K562 (cell line): ENCODE data around the gene COL15A1. TPM values are rescaled to one million over a fixed set of nuclear protein-coding genes. Genes with fewer than 3 reads are reported as not detected.

ENCODE experiments used
- FOXJ2 ChIP-seq: fragments of 200-800 bp; sonication (Bioruptor generic); IDR thresholded peaks from 2 replicates; pipeline ENCODE4 v1.6.1; 2016; ENCODE audit warnings: missing genetic modification characterization, missing compliant biosample characterization
- FOXM1 ChIP-seq, 2 experiments: fragments of 450-650 bp in 1 of 2; sonication (generic) in 1 of 2; formaldehyde crosslinking in 1 of 2; IDR thresholded peaks; 2 replicates each; pipeline versions ENCODE4 v1.6.1 to v1.9.0; 2017 to 2022; ENCODE audit warnings: low read depth in 2 of 2, mild to moderate bottlenecking in 2 of 2, missing genetic modification reagents in 1 of 2, moderate library complexity in 1 of 2
- HMG20B ChIP-seq: fragments of 250-450 bp; sonication (Bioruptor Pico); IDR thresholded peaks from 2 replicates; pipeline ENCODE4 v1.5.0; 2021; ENCODE audit warnings: mild to moderate bottlenecking
- JUNB ChIP-seq: fragments of 450-650 bp; formaldehyde crosslinking; conservative IDR thresholded peaks from 2 replicates; pipeline ENCODE4 v1.4.0; 2020; ENCODE audit warnings: mild to moderate bottlenecking
- KAT2B ChIP-seq: IDR thresholded peaks from one replicate; pipeline ENCODE4 v1.6.1; 2012; ENCODE audit warnings: low read depth, mild to moderate bottlenecking, control low read depth, inconsistent platforms, low read length, moderate library complexity
- NCOA4 ChIP-seq: fragments of 450-650 bp; IDR thresholded peaks from 2 replicates; pipeline ENCODE4 v1.6.1; 2018; ENCODE audit warnings: mild to moderate bottlenecking; ENCODE audit not compliant: partially characterized antibody
- PYGO2 ChIP-seq: fragments of 450-650 bp; IDR thresholded peaks from 2 replicates; pipeline ENCODE4 v1.6.1; 2016; ENCODE audit warnings: mild to moderate bottlenecking, missing genetic modification characterization, moderate library complexity, missing compliant biosample characterization
- SMAD2 ChIP-seq: fragments of 150-350 bp; IDR thresholded peaks from 2 replicates; pipeline ENCODE4 v1.6.1; 2014; ENCODE audit warnings: low read depth, mild to moderate bottlenecking, low read length
- STAG1 ChIP-seq: sonication (generic); formaldehyde crosslinking; IDR thresholded peaks from 2 replicates; pipeline ENCODE4 v1.5.0; 2020; ENCODE audit warnings: missing genetic modification reagents, borderline replicate concordance
- TAF15 ChIP-seq: fragments of 200-400 bp; formaldehyde crosslinking; IDR thresholded peaks from 2 replicates; pipeline ENCODE4 v1.6.1; 2017; ENCODE audit warnings: mild to moderate bottlenecking, low read depth, low read length, moderate library complexity
- ZBTB7A ChIP-seq: IDR thresholded peaks from 2 replicates; pipeline ENCODE4 v1.6.1; 2011; ENCODE audit warnings: low read depth, mild to moderate bottlenecking, low read length, moderate library complexity, borderline replicate concordance; ENCODE audit not compliant: control insufficient read depth
- ZNF280A ChIP-seq: fragments of 450-650 bp; IDR thresholded peaks from 2 replicates; pipeline ENCODE4 v1.6.1; 2018; ENCODE audit warnings: mild to moderate bottlenecking, low read depth; ENCODE audit not compliant: partially characterized antibody
- ZNF354B ChIP-seq: fragments of 250-450 bp; sonication (Bioruptor Pico); IDR thresholded peaks from 2 replicates; pipeline ENCODE4 v1.4.0; 2020
- ZSCAN32 ChIP-seq: fragments of 450-650 bp; formaldehyde crosslinking; IDR thresholded peaks from 2 replicates; pipeline ENCODE4 v1.4.0; 2020; ENCODE audit warnings: mild to moderate bottlenecking, moderate library complexity
- polyA plus RNA-seq, 8 experiments: library from polyadenylated mRNA; depleted of rRNA in 4 of 8; stranded (reverse) in 5 of 8; unstranded in 3 of 8; fragments of >200 nt; fragmentation: Nextera tagmentation in 2 of 8; fragmentation: Illumina TruSeq in 1 of 8; extraction: Ambion mirVana in 2 of 8; extraction: Trizol in 1 of 8; gene quantifications; 2 replicates each; pipeline versions ENCODE4 v1.2.1 to v1.2.3, GENCODE V29; 2011 to 2014; ENCODE audit warnings: inconsistent platforms in 1 of 8, missing spikeins in 1 of 8
- total RNA-seq, 7 experiments: library from RNA; depleted of rRNA in 6 of 7; stranded (reverse); fragments of >200 nt in 6 of 7; fragmentation: Illumina TruSeq in 2 of 7; extraction: Trizol in 2 of 7; gene quantifications; 2 replicates each; pipeline versions ENCODE4 v1.2.1 to v1.2.3, GENCODE V29; 2011 to 2021; ENCODE audit warnings: low replicate concordance in 1 of 7
- TF ChIP-seq, protein P1 (sequence below), 2 experiments: fragments of 450-650 bp; IDR thresholded peaks; 2 replicates each; pipeline ENCODE4 v1.6.1; 2016; ENCODE audit warnings: mild to moderate bottlenecking in 2 of 2, borderline replicate concordance in 1 of 2, low read depth in 1 of 2, moderate library complexity in 1 of 2

Gene COL15A1
- total and polyA plus RNA-seq, 9 of the 15 experiments (the other 6 are each of a cell fraction or from before 2014, with no cell fraction given), result 0.46 to 5.1 (median 2.6) TPM

GRCh38 chr9:98971168-98971914 is 27.6 kb downstream of the COL15A1 start (continued):
- TF ChIP-seq ZNF280A (no peak), JUNB (CRISPR knock-in tag) (0 out of 2 replicates have a peak, but pooled peaks have one; percentile 27), FOXJ2 (tag) (no peak), PYGO2 (tag) (no peak), SMAD2 (no peak), ZBTB7A (0 out of 2 replicates have a peak, but pooled peaks have one; percentile 7), ZSCAN32 (CRISPR knock-in tag) (no peak), HMG20B (CRISPR knock-in tag) (no peak), STAG1 (CRISPR knock-in tag) (no peak), NCOA4 (no peak), FOXM1 (IDR thresholded peaks at IDR 0.05; ENCODE audit: low read depth) (no peak), FOXM1 (CRISPR knock-in tag; IDR thresholded peaks at IDR 0.05; ENCODE audit: low read depth) (no peak), ZNF354B (CRISPR knock-in tag) (no peak), TAF15 (no peak), KAT2B (no peak)
- TF ChIP-seq, protein P1, sequence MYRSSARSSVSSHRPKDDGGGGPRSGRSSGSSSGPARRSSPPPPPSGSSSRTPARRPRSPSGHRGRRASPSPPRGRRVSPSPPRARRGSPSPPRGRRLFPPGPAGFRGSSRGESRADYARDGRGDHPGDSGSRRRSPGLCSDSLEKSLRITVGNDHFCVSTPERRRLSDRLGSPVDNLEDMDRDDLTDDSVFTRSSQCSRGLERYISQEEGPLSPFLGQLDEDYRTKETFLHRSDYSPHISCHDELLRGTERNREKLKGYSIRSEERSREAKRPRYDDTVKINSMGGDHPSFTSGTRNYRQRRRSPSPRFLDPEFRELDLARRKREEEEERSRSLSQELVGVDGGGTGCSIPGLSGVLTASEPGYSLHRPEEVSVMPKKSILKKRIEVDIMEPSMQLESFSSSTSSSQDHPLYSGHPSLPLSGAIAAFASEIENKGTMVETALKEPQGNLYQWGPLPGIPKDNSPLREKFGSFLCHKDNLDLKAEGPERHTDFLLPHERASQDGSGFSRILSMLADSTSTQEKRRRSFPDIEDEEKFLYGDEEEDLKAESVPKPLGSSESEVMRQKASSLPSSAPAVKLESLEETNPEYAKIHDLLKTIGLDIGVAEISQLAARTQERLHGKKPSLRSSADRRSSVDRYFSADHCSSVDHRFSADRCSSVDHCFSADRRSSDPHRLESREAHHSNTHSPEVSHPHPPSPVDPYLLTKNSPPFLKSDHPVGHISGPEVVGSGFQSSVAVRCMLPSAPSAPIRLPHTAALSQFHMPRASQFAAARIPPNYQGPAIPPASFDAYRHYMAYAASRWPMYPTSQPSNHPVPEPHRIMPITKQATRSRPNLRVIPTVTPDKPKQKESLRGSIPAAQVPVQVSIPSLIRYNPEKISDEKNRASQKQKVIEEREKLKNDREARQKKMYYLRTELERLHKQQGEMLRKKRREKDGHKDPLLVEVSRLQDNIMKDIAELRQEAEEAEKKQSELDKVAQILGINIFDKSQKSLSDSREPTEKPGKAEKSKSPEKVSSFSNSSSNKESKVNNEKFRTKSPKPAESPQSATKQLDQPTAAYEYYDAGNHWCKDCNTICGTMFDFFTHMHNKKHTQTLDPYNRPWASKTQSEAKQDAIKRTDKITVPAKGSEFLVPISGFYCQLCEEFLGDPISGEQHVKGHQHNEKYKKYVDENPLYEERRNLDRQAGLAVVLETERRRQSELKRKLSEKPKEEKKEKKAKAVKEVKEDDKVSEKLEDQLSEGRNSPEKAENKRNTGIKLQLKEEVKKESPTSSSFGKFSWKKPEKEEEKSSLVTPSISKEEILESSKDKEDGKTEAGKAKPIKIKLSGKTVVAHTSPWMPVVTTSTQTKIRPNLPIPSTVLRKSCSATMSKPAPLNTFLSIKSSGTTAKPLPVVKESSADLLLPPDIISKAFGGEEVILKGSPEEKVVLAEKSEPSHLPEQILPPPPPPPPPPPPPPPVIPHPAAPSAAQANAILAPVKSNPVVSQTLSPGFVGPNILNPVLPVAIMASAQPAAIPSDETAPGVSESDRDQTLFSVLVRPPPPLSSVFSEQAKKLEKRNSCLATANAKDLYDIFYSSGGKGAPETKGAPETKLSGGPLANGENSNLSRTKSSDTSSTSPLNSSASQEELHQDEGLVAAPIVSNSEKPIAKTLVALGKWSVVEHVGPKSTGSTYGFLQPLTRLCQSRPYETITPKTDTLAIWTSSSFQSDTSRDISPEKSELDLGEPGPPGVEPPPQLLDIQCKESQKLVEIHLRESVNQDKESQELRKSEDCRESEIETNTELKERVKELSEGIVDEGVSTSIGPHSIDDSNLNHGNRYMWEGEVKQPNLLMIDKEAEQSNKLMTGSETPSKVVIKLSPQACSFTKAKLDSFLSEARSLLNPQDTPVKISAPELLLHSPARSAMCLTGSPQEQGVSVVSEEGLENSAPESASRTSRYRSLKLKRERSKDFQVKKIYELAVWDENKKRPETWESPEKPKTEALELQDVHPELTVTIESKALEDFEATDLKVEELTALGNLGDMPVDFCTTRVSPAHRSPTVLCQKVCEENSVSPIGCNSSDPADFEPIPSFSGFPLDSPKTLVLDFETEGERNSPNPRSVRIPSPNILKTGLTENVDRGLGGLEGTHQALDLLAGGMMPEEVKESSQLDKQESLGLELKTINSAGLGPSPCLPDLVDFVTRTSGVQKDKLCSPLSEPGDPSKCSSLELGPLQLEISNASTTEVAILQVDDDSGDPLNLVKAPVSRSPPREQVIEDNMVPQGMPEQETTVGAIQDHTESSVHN (IDR thresholded peaks at IDR 0.05; ENCODE audit: borderline replicate concordance in 1 of 2, low read depth in 1 of 2), result no peak
